Neuron (in vitro differentiated cells): ENCODE data around the gene FN3K.

ENCODE experiments used
- H2AFZ ChIP-seq: one replicate; pipeline ENCODE4 v1.6.1; 2013; ENCODE audit warnings: low read depth, mild to moderate bottlenecking, inconsistent platforms, low read length, moderate library complexity
- H3K27me3 ChIP-seq: one replicate; pipeline ENCODE4 v1.6.1; 2013; ENCODE audit warnings: low read length; ENCODE audit not compliant: insufficient read depth
- H3K36me3 ChIP-seq: one replicate; pipeline ENCODE4 v1.6.1; 2013; ENCODE audit warnings: low read length; ENCODE audit not compliant: insufficient read depth
- H3K4me1 ChIP-seq: one replicate; pipeline ENCODE4 v1.6.1; 2013; ENCODE audit warnings: low read length; ENCODE audit not compliant: insufficient read depth
- H3K4me3 ChIP-seq: 2 replicates; pipeline ENCODE4 v1.5.1; 2013; ENCODE audit warnings: mild to moderate bottlenecking, low read length, moderate library complexity
- H3K9me3 ChIP-seq: one replicate; pipeline ENCODE4 v1.6.1; 2013; ENCODE audit warnings: low read length

The FN3K gene

GRCh38 chr17:82696916-82697807 lies 38.3 kb upstream of the FN3K start:
- H3K4me3 ChIP-seq: peak overlapping the region; percentile 75
- H3K9me3 ChIP-seq: peaks cover 6% of the 10 kb centered on the region
- peaks cover 9% of the 10 kb centered on the region for H3K4me1 ChIP-seq
- H3K27me3 ChIP-seq: no peaks in the 10 kb centered on the region
- no peaks in the 10 kb centered on the region for H3K36me3 ChIP-seq
- H2AFZ ChIP-seq: peak overlapping the region; percentile 44

- Histone ChIP-seq H3K4me3 (peak overlapping the region; percentile 75), H3K36me3 (no peaks in the 10 kb centered on the region), H3K9me3 (peaks cover 6% of the 10 kb centered on the region), H3K4me1 (peaks cover 9% of the 10 kb centered on the region), H2AFZ (peak overlapping the region; percentile 44), H3K27me3 (no peaks in the 10 kb centered on the region)
These were observed 37.7 kb upstream of the FN3K start for GRCh38 chr17:82697808-82698064.

GRCh38 chr17:82698065-82698973 lies 37.1 kb upstream of the FN3K start, which contains the start of gene RAB40B:
Gene RAB40B, minus strand, starts transcription at chr17:82698698. Its CDS starts 102 bp downstream, at chr17:82698596.
- Histone ChIP-seq H3K27me3 (no peaks in the 10 kb centered on the region), H3K4me1 (peaks cover 9% of the 10 kb centered on the region), H3K9me3 (peaks cover 6% of the 10 kb centered on the region), H3K4me3 (peak within 1 kb of the TSS; percentile 75), H3K36me3 (no peaks in the 10 kb centered on the region), H2AFZ (peak within 1 kb of the TSS; percentile 44)

GRCh38 chr17:82698974-82699442 lies 36.4 kb upstream of the FN3K start:
- Histone ChIP-seq H3K9me3 (peaks cover 6% of the 10 kb centered on the region), H3K27me3 (no peaks in the 10 kb centered on the region), H3K36me3 (no peaks in the 10 kb centered on the region), H2AFZ (no peak overlapping the region), H3K4me3 (peak overlapping the region; percentile 70), H3K4me1 (peaks cover 9% of the 10 kb centered on the region)

GRCh38 chr17:82699551-82699950 lies 35.9 kb upstream of the FN3K start:
- no peaks in the 10 kb centered on the region for H3K27me3 ChIP-seq
- no peak overlapping the region for H2AFZ ChIP-seq
- no peaks in the 10 kb centered on the region for H3K36me3 ChIP-seq
- peak overlapping the region; percentile 70 for H3K4me3 ChIP-seq
- H3K4me1 ChIP-seq: peaks cover 9% of the 10 kb centered on the region
- peaks cover 5% of the 10 kb centered on the region for H3K9me3 ChIP-seq

GRCh38 chr17:82702231-82702927 lies 33.0 kb upstream of the FN3K start:
- Histone ChIP-seq H2AFZ (no peak overlapping the region), H3K4me3 (no peak overlapping the region), H3K9me3 (no peaks in the 10 kb centered on the region), H3K27me3 (no peaks in the 10 kb centered on the region), H3K36me3 (no peaks in the 10 kb centered on the region), H3K4me1 (peaks cover 6% of the 10 kb centered on the region)

GRCh38 chr17:82703036-82703745 lies 32.2 kb upstream of the FN3K start:
- Histone ChIP-seq H3K27me3 (no peaks in the 10 kb centered on the region), H3K4me3 (no peak overlapping the region), H3K9me3 (no peaks in the 10 kb centered on the region), H2AFZ (no peak overlapping the region), H3K4me1 (peaks cover 6% of the 10 kb centered on the region), H3K36me3 (no peaks in the 10 kb centered on the region)

GRCh38 chr17:82703935-82704865 lies 31.2 kb upstream of the FN3K start:
- H3K9me3 ChIP-seq: no peaks in the 10 kb centered on the region
- no peak overlapping the region for H3K4me3 ChIP-seq
- peaks cover 5% of the 10 kb centered on the region for H3K4me1 ChIP-seq
- H3K36me3 ChIP-seq: no peaks in the 10 kb centered on the region
- no peaks in the 10 kb centered on the region for H3K27me3 ChIP-seq
- H2AFZ ChIP-seq: no peak overlapping the region

- H3K36me3 ChIP-seq: no peaks in the 10 kb centered on the region
- H3K4me3 ChIP-seq: no peak overlapping the region
- no peaks in the 10 kb centered on the region for H3K27me3 ChIP-seq
- peaks cover 3% of the 10 kb centered on the region for H3K4me1 ChIP-seq
- H2AFZ ChIP-seq: no peak overlapping the region
- H3K9me3 ChIP-seq: no peaks in the 10 kb centered on the region
These were observed 30.5 kb upstream of the FN3K start for GRCh38 chr17:82704886-82705285.

- Histone ChIP-seq H2AFZ (no peak overlapping the region), H3K4me3 (no peak overlapping the region), H3K4me1 (peaks cover 3% of the 10 kb centered on the region), H3K9me3 (no peaks in the 10 kb centered on the region), H3K27me3 (no peaks in the 10 kb centered on the region), H3K36me3 (no peaks in the 10 kb centered on the region)
These were observed 29.7 kb upstream of the FN3K start for GRCh38 chr17:82705756-82706155.

GRCh38 chr17:82709024-82709675 lies 26.3 kb upstream of the FN3K start:
- Histone ChIP-seq H3K36me3 (no peaks in the 10 kb centered on the region), H3K4me1 (peaks cover 3% of the 10 kb centered on the region), H3K27me3 (no peaks in the 10 kb centered on the region), H3K9me3 (no peaks in the 10 kb centered on the region), H2AFZ (no peak overlapping the region), H3K4me3 (no peak overlapping the region)
